Fibroblast of the aortic adventitia (primary cell): ENCODE results near the gene KCNK13. TPM values are rescaled to one million over a fixed set of nuclear protein-coding genes. Genes with fewer than 3 reads are reported as not detected.
A peak's percentile ranks its signal among the peaks of the same experiment; 100 is the strongest.

Experiments used
- DNase-seq: peaks from one replicate; pipeline ENCODE4 v3.0.0-alpha.2; 2010; ENCODE audit warnings: low read depth
- H3K4me3 ChIP-seq: 2 replicates; pipeline ENCODE4 v1.5.1; 2011; ENCODE audit warnings: low read depth, mild to moderate bottlenecking, control low read depth, low read length, moderate library complexity
- total RNA-seq: library from RNA; depleted of rRNA; stranded (reverse); fragments of >200 nt; gene quantifications from 2 replicates; pipeline ENCODE4 v1.2.3, GENCODE V29; 2012; ENCODE audit warnings: low replicate concordance
- TF ChIP-seq, protein P1 (sequence below): IDR thresholded peaks from 2 replicates; pipeline ENCODE4 v1.5.1; 2011; ENCODE audit warnings: mild to moderate bottlenecking, low read length, control low read depth, inconsistent platforms; ENCODE audit not compliant: insufficient read depth

Gene KCNK13
- total RNA-seq, 1 donor, result 0.27 TPM

DNA sequence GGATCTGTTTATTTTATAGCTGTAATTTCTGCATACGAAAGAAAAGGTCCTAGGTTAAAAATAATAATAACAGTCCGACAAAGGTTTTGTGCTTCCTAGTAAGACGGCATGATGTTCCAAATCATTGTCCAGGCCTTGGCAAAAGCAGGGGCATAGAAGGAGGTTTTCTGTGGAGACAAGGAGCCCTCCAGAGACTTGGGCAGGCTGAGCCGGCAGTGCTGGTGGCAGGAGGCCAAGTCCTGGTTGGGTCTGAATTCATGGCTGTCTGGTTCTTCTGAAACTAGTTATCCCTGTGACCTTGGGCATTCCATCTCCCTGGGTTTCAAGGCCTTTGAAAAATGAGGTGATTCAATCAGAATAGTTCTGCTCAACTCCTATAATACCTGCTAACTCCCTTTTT lies 44.0 kb downstream of the KCNK13 start:
- TF ChIP-seq, protein P1, sequence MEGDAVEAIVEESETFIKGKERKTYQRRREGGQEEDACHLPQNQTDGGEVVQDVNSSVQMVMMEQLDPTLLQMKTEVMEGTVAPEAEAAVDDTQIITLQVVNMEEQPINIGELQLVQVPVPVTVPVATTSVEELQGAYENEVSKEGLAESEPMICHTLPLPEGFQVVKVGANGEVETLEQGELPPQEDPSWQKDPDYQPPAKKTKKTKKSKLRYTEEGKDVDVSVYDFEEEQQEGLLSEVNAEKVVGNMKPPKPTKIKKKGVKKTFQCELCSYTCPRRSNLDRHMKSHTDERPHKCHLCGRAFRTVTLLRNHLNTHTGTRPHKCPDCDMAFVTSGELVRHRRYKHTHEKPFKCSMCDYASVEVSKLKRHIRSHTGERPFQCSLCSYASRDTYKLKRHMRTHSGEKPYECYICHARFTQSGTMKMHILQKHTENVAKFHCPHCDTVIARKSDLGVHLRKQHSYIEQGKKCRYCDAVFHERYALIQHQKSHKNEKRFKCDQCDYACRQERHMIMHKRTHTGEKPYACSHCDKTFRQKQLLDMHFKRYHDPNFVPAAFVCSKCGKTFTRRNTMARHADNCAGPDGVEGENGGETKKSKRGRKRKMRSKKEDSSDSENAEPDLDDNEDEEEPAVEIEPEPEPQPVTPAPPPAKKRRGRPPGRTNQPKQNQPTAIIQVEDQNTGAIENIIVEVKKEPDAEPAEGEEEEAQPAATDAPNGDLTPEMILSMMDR, result no peak
- no peak overlapping the region for H3K4me3 ChIP-seq
- peak; percentile 22 for DNase-seq

DNA sequence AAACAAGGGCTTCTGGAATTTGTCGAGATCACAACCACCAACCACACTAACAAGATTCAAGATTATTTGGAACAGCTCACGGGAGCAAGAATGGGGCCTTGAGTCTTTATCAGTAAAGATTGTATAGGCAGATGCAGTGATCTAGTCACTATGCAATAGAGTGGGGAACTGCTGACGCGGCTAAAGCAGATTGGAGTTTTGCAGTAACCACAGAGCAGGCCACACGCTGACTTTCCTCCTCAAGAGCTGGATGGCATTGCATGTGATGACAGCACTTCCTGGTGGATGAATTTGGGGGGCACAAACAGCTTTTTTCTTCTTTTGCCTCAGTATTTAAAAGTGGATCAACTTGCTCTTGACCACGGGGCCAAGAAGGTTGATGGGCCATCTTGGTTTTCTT lies 46.0 kb downstream of the KCNK13 start:
- TF ChIP-seq, protein P1, result no peak
- no peak overlapping the region for H3K4me3 ChIP-seq
- no peak for DNase-seq

DNA sequence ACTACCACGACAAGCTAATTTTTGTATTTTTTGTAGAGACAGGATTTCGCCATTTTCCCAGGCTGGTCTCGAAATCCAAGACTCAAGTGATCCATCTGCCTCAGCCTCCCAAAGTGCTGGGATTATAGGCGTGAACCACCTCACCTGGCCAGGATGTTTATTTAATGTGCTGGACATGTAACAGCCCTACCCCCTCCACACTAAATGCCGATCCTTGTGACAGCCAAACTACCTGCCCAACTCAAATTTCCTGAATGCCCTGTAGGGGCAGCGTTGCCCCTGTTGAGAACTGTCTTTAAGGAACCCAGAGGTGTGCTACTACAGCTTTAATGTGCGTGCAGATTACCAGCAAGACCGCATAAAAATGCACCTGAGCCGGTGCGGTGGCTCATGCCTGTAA lies 48.1 kb downstream of the KCNK13 start:
- no peak for DNase-seq
- TF ChIP-seq, protein P1, result peak; percentile 17
- H3K4me3 ChIP-seq, result no peak overlapping the region

DNA sequence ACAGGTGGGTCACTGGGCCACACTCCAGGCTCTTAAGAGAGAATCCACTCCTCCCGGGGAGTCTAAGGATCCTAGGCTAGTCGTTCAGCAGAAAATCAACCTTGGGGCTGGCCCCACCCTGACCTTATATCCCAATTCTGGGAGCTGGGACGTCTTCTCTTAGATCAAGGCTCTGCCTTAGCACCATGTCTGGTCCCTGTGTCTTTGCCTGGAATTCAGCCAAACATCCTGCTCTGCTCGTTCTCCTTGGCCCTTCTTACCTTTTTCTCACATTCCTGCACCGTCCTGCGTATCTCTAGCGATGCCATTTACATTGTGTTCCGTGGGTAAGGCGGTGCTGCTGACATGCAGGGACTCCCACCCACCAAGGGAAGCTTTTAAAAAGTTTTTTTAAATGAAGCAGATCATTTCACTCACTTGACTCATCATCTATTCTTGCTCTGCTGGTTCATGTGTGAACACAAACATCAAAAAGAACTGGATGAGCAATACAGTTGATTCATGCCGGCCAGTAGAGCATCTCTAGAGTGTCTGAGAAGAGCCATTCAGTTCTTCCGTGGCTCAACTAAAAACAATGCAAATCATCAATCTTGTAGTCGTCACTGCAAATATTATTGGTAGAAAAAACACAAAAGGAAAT lies 50.2 kb downstream of the KCNK13 start:
- TF ChIP-seq, protein P1, result no peak
- peak; percentile 51 for DNase-seq

DNA sequence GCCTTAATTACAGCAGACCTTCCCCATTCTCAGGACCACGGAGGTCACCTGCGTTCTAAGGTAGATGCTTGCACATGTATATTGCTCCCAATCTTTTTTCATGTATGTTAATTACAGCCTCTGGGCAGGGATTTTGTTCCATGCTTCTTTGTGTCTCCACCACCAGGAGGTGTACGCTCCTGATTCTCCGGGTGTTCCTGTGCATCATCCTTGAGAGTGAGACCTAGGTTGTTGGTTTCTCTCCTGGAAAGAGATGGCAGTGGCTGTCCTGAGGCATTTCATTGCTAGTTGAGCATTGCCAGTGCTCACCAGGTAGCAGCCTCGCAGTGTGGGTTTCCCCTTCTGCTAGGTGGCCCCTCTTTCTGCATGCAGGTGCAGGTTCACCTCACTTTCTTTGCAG lies 52.8 kb downstream of the KCNK13 start:
- TF ChIP-seq, protein P1, result no peak
- no peak for DNase-seq
- no peak overlapping the region for H3K4me3 ChIP-seq

More for the DNA sequence above, 50.2 kb downstream of the KCNK13 start:
- no peak overlapping the region for H3K4me3 ChIP-seq

DNA sequence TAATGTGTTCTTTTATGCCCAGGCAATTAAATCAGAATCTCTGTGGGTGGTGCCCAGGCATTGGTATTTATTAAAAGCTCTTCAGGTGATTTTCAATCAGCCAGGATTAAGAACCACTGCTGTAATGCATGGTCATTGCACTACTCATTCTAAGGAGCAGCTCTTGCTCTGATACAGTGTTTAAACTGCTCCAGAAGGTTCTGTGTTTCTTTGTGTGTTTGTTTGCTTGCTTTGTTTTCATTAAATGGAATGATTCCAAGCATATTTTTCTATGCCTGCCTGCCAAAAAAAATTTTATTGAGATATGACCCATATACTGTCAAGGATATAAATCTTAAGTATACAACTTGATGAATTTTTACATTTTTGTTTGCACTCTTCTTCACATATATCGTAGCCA lies 54.0 kb downstream of the KCNK13 start:
- no peak overlapping the region for H3K4me3 ChIP-seq
- DNase-seq, result no peak
- TF ChIP-seq, protein P1, result no peak

DNA sequence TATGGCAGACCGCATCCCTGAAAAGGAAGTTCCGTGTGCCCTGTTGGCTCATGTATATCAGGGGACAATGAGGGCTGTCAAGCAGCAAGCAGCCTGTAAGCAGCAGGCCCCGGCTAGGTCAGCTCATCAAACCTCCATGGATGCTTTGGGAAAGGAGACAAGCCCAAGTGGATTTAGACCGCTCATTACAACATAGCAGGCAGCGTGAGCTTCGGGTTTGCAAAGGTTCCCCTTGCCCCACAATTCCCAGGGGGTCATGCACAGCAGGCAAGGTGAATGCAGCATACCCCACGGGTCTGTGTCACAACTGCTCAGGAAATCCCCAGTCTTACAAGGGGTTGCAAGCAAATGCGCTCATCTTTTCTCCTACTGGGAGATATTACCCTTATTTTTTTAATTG lies 54.6 kb downstream of the KCNK13 start:
- H3K4me3 ChIP-seq, result no peak overlapping the region
- TF ChIP-seq, protein P1, result no peak
- no peak for DNase-seq
